LNCAP (cell line): ENCODE data around the gene TBC1D8.
A peak's percentile ranks its signal among the peaks of the same experiment; 100 is the strongest.

ENCODE experiments used
- CTCF ChIP-seq: fragments of 450-650 bp; IDR thresholded peaks from 2 replicates; pipeline ENCODE4 v1.5.1; 2017; ENCODE audit warnings: mild to moderate bottlenecking

TBC1D8 gene

GRCh38 chr2:101037161-101037755, 113.9 kb downstream of the TBC1D8 start:
- TF ChIP-seq CTCF, result no peak

GRCh38 chr2:101036562-101036961, 114.6 kb downstream of the TBC1D8 start:
- peak; percentile 58 for TF ChIP-seq CTCF

- TF ChIP-seq CTCF, result no peak
Measured at GRCh38 chr2:101032084-101032776, 119.0 kb downstream of the TBC1D8 start.

GRCh38 chr2:101030866-101031554, 120.2 kb downstream of the TBC1D8 start:
- TF ChIP-seq CTCF, result no peak

GRCh38 chr2:101027852-101028251, 123.3 kb downstream of the TBC1D8 start:
- TF ChIP-seq CTCF, result no peak

- no peak for TF ChIP-seq CTCF
Measured at GRCh38 chr2:101026923-101027469, 124.2 kb downstream of the TBC1D8 start.

GRCh38 chr2:101026253-101026701, 124.9 kb downstream of the TBC1D8 start:
- no peak for TF ChIP-seq CTCF
